HG03565 (cell line): ENCODE results near the gene SNX22.

Source experiments
- ATAC-seq: cut with Tn5 transposase; IDR thresholded peaks from one replicate; pipeline ENCODE4 v1.9.1; 2021; ENCODE audit warnings: mild to moderate bottlenecking, moderate library complexity; ENCODE audit not compliant: unreplicated experiment

Gene SNX22

GRCh38 chr15:64155802-64156651 is 4.5 kb downstream of the SNX22 start:
- ATAC-seq, result no peak

GRCh38 chr15:64156652-64157331 is 5.3 kb downstream of the SNX22 start:
- ATAC-seq, result no peak

GRCh38 chr15:64157599-64158125 is 6.1 kb downstream of the SNX22 start:
- no peak for ATAC-seq

- no peak for ATAC-seq
Measured at GRCh38 chr15:64158363-64159134, 7.0 kb downstream of the SNX22 start.

GRCh38 chr15:64161688-64162477 is 10.4 kb downstream of the SNX22 start:
- ATAC-seq, result no peak

GRCh38 chr15:64162478-64162868 is 10.9 kb downstream of the SNX22 start:
- ATAC-seq, result no peak

- ATAC-seq, result peak; percentile 83
Measured at GRCh38 chr15:64162869-64163658, 11.5 kb downstream of the SNX22 start, which contains the start of gene PPIB. PPIB (minus strand) TSS chr15:64163022; CDS start chr15:64162986, 36 bp downstream.

- ATAC-seq, result peak; percentile 3
Measured at GRCh38 chr15:64163659-64164362, 12.3 kb downstream of the SNX22 start.

GRCh38 chr15:64164436-64164835 is 12.9 kb downstream of the SNX22 start:
- ATAC-seq, result no peak

- ATAC-seq, result no peak
Measured at GRCh38 chr15:64166102-64166890, 14.8 kb downstream of the SNX22 start.

- peak; percentile 59 for ATAC-seq
Measured at GRCh38 chr15:64180235-64180824, 28.8 kb downstream of the SNX22 start.

GRCh38 chr15:64182859-64183370 is 31.4 kb downstream of the SNX22 start:
- ATAC-seq, result no peak

GRCh38 chr15:64185146-64185911 is 33.8 kb downstream of the SNX22 start:
- no peak for ATAC-seq

- ATAC-seq, result no peak
Measured at GRCh38 chr15:64187396-64188191, 36.1 kb downstream of the SNX22 start.

- ATAC-seq, result no peak
Measured at GRCh38 chr15:64191971-64192830, 40.7 kb downstream of the SNX22 start.
